H1 (cell line): ENCODE data around the gene PPA2. TPM values are rescaled to one million over a fixed set of nuclear protein-coding genes. Genes with fewer than 3 reads are reported as not detected.

Experiments
- RXRA ChIP-seq: IDR thresholded peaks from 2 replicates; pipeline ENCODE4 v1.6.1; 2011; ENCODE audit warnings: low read depth, mild to moderate bottlenecking, low read length, moderate library complexity; ENCODE audit not compliant: insufficient read depth
- SIX5 ChIP-seq: IDR thresholded peaks from 2 replicates; pipeline ENCODE4 v1.6.1; 2011; ENCODE audit warnings: mild to moderate bottlenecking, low read depth, low read length
- SUZ12 ChIP-seq: fragments of 200-600 bp; sonication (generic); IDR thresholded peaks from 2 replicates; pipeline ENCODE4 v1.6.1; 2012; ENCODE audit warnings: mild to moderate bottlenecking, inconsistent platforms, low read length, moderate library complexity, mixed read lengths
- polyA plus RNA-seq, 7 experiments: library from polyadenylated mRNA; depleted of rRNA in 3 of 7; stranded (reverse) in 5 of 7; unstranded in 2 of 7; fragments of >200 nt in 5 of 7; fragments of 200-250 nt in 2 of 7; gene quantifications; 1 replicate in 5 of 7; 2 replicates in 1 of 7; 4 replicates in 1 of 7; pipeline versions ENCODE4 v1.2.1 to v1.2.3, GENCODE V29; 2011 to 2013; ENCODE audit warnings: missing spikeins in 2 of 7, mixed read lengths in 2 of 7
- total RNA-seq: library from RNA; stranded (reverse); fragmentation: NEBNext Ultra II Directional; extraction: Animal tissue kit (Norgen Biotek cat#: 25700); gene quantifications from 2 replicates; pipeline ENCODE4 v1.2.1, GENCODE V29; 2021

The PPA2 gene
- total and polyA plus RNA-seq, 2 of the 8 experiments (the other 6 are each of a cell fraction or from before 2014, with no cell fraction given), result 24.9 to 62.7 TPM

DNA sequence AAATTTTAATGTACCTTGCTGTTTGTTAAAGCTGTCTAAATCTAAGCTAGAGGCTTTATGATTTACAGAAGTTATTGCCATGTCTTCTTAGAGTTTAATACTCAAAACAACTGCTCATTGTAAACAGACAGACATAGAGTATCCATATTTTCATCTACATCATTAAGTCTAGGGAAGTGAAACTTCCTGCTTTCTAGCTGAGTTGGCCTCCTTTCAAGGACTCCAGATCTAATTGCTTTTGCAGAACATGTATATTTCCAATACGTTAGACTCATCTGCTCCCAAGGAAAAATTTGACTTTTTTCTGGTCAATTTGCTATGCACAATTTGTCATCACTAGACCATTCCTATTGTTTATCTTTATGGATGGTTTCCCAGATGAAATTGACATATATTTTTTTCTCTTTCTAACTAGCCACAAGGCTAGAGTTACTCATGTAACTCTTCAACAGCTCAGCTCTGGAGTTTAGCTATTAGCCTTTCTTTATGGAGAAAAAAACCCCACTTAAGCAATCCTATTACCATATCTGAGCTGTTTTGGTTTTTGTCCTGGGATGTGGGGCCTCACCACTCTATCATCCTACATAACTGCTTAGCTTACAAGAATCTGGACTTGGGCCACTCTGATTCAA lies 122.9 kb downstream of the PPA2 start (continued):
- TF ChIP-seq SUZ12 (no peak), SIX5 (no peak), RXRA (no peak)
